Measurements from ENCODE around the gene GMDS.

GMDS gene

DNA sequence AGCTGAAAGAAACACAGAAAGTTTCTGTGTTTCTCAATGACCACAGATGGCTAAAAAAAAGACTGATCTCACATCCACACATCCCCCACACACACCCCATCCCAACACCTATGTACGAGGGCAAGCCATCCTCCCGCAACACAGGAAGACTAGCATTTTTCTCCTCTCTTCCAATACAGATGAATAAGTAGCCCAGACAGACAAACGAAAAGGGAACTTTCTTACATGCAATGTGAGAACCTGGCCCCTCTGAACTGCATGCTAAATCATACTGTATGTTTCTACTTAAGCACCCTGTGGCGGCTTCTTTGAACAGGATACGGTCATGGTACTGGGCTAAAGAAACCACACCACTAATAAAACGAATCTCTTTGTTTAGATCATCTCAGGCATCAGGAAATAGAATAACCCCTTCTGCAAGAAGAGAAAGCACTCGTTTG, 116.2 kb downstream of the GMDS start:
- DNase-seq, result no peak

DNA sequence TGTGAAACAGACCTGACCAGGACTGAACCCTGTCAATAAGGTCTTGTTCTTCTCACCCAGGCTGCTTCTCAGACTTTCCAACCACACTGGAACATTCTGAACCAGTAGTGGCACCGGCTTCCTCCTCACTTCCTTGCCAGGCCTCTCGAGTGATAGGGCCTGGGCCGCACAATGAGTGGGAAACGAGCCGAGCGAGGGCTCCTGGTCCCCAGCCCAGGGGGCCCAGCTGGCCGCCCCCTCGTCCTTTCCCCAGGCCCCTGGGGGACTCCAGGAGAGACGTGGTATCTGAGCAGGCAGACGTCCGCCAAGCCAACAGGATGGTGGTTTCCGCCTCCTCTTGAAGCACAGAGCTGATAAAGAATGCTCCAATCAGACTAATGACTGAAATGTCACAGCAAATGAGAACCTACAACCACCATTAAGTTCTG, 117.9 kb downstream of the GMDS start:
- no peak for DNase-seq

DNA sequence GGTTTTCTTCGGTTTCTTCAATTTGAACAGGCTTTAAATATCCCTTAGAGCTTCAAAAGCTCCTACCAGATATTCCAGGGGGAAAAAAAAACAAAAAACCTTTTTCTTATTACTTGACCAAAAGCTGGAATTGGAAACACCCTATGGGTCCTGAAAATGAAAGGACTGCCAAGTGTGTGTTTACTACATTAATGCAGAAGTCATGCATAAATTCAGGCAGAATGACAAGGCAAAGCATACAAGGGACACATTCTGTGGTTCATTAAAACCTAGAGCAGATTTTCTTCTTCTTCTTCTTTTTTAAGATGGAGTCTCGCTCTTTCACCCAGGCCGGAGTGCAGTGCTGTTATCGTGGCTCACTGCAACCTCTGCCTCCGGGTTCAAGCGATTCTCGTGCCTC, 119.1 kb downstream of the GMDS start:
- DNase-seq, result no peak

DNA sequence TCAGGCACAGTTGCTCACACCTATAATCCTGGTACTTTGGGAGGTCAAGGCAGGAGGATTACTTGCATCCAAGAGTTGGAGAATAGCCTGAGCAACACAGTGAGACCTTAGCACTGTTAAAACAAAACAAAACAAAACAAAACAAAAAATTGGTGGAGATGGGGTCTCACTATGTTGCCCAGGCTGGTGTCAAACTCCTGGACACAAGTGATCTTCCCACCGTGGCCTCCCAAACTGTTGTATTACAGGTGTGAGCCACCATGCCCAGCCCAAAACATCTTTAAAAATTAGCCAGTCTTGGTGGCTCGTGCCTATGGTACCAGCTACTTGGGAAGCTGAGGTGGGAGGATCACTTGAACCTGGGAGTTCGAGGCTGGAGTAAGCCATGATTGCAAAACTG, 120.2 kb downstream of the GMDS start:
- DNase-seq, result no peak

DNA sequence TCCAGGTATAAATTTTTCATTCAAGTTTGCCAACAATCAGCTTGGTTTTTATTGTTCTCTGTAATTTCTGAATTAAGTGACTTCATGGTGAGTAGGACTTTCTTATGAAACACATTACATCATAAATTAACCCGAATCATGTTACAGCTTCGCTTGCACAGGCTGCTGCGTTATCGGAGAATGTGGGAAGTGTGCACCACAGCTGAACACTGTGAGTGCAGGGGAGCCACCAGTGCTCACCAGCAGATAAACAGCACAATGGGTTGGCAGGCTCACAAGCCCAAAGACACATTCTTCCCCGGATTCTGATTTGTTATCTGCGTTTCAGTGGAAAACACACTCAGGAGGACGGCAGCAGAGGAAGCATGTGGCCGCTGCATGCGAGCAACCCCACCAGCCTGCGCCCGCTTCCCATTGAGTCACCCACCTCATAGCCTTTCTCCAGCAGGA, 121.1 kb downstream of the GMDS start:
- DNase-seq, result no peak

- no peak for DNase-seq
Observed at GRCh38 chr6:2120912-2121311, 124.5 kb downstream of the GMDS start.

DNA sequence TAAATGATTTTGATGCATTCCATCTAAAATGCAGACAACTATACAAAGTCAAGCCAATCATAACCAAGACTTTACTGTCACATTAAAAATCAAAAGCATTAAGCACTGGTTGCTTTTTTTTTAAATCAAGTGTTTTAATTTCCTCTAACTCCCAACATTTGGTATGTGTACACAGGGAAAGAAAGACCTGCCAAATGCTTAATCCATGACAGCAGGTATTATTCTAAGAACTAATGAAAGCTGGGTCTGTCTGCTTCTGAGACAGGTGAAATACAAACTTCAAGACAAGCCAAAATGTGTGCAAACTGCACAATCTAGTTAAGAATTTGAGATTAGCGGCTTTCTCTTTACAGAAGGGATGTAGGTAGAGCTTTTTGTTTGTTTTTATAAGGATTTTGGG, 126.1 kb downstream of the GMDS start:
- DNase-seq, result no peak

DNA sequence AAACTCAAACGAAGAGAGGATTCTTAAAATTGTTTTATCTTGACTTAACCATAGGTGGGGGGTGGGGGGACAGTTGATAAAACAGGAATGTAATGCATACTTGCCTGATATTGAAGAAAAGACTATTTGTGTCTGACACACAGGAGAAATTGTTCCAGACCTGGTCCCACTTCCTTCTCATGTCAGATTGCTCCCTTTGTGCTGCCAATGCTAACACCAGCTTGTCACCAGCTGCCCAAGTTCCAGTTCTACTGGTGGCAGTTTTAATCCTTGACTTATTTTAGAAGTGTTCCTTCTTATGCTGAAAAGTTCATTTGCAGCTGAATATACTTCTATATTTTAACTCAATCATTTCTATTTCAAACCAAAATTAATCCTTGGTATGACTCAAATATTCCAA, 127.3 kb downstream of the GMDS start:
- no peak for DNase-seq

- no peak for DNase-seq
Observed at GRCh38 chr6:2117447-2117846, 128.0 kb downstream of the GMDS start.

DNA sequence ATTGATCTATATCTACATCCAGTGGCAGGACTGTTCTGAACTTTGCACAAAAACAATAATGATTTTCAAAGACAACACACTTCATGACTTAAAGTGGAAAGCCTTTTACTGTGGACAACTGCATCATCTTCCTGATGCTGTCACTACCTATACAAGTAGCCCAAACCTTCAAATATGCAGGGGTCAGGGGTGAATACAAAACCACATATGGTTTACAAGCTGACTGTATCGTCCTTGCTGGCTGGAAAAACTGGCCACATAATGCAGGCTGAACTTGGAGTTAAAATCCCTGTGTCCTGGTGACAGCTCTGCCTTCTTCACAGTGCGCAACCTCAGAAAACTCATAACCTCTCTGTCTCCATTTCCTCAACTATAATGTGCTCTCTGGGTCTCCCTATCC, 128.9 kb downstream of the GMDS start:
- DNase-seq, result no peak

GRCh38 chr6:2114100-2114499, 131.3 kb downstream of the GMDS start:
- no peak for DNase-seq

GRCh38 chr6:2111162-2111677, 134.2 kb downstream of the GMDS start:
- no peak for DNase-seq

- no peak for DNase-seq
Observed at GRCh38 chr6:2110504-2110903, 134.9 kb downstream of the GMDS start.

- no peak for DNase-seq
Observed at GRCh38 chr6:2109796-2110195, 135.6 kb downstream of the GMDS start.

DNA sequence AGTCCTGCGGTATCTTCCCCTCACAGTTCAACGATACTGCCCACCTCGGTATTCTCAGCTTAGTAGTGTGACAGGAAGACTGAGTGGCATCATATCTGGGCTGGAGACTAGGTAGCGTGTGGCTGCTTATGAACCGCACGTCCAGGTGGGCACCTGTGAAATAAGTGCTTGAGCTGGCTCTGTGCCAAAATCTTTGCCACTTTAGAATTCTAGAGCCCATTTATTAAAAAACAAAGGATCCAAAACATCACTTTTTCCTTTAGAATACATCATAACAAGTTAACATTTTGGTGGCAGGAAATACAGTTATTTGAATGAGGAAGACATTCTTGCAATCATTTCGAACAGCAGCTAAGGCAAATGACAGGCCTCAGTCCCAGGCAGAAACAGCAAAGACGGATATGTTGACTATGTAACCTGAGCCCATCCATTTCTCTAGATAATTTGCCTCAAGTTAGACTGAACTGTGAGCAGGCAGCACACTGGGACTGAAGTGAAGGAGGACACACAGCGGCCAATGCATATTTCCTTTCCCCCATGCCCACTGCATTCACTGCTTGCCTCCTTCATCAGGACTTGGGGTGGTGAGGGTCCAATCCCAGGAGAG, 136.6 kb downstream of the GMDS start:
- DNase-seq, result no peak

DNA sequence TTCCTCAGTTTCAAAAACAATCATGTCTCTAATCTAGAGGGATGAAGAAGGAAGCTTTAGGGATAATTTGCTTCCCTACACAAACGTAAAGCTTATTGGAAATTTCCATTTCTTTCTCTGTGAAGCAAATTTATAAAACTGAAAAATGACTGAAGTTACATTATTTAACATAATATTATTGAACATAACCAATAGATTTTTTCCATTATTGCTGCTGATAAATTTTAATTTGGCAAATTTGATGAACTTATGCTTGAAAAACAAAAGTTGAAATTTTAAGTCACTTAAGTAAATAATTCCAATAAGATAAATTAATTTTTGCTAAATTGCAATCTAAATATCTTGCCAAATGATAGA, 140.9 kb downstream of the GMDS start:
- DNase-seq, result no peak

DNA sequence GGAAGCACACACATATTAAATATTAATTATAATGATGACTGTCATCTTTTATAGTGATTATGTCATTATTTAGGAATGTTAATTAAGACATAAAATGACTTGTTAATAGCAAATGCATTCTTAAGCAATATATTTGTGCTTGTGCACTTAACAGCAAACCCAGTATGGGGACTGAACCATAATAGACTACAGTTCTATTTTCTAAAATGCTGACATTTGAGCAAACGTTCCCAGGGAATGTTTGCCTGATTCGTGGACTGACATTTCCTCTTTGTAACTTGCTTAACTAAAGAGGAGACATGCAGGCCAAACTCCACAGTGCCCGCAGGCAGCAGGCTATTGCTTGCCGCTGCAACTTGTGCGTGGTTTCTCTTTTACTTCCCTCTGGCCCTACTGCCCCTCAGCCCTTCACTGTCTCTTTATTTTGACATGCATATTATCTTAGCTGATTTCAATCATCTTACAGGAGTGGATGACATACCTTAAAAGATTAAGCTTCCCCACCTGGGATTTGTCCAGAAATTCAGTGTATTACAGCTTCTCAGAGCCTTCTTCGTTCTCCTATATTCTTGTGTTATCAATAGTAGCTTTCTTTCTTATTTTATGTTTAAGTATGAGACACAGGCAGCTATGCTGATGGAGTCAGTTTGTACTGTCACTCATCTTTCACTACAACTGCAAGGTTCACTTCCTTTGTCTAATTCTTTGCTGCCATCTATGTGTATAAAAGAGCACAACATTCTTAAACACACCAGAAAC, 141.5 kb downstream of the GMDS start:
- DNase-seq, result no peak

- no peak for DNase-seq
Observed at GRCh38 chr6:2102966-2103365, 142.4 kb downstream of the GMDS start.

GRCh38 chr6:2102316-2102883, 143.0 kb downstream of the GMDS start:
- DNase-seq, result no peak

GRCh38 chr6:2101213-2101612, 144.2 kb downstream of the GMDS start:
- DNase-seq, result no peak

DNA sequence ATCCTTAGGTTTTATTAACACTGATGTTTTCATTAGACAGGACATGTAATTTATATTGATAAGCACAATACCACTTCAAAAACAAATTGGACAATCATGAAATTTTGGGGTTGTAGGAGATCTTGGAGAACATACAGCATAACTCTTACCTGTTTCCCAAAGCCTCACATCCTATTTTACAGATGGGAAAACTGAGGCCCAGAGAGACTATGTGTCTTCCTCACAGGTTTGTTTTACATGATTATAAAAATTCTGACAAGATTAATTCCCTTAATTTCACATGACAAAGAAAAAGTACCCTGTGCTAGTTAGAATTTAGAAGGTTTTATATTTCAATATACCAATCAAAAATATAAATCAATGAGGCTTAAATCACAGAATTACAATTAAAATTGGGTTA, 145.5 kb downstream of the GMDS start:
- no peak for DNase-seq

DNA sequence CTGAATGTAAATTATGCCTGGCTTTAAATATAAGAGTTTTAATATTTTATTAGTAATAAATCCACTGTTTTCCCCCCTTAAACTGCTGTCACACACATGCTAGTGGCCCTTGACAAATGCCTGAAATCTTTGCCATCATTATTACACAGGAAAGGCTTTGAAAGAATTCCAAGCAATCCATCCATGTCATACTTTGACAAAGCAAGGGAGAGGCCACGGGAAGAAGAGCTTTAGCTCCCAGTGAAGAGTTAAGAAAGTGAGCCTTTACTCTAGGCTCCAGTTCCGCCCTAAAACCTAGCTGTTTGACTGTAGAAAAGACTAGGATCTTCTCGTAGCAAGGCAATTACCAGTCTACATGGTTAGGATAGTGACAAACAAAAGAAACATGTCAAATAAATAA, 147.9 kb downstream of the GMDS start:
- DNase-seq, result no peak

GRCh38 chr6:2094642-2095041, 150.8 kb downstream of the GMDS start:
- no peak for DNase-seq

- no peak for DNase-seq
Observed at GRCh38 chr6:2086326-2086965, 159.0 kb downstream of the GMDS start.

Data from SIG-M5 (cell line).